ENCODE data around the gene ZPLD1. TPM values are rescaled to one million over a fixed set of nuclear protein-coding genes. Genes with fewer than 3 reads are reported as not detected.

Gene ZPLD1
- total and polyA plus RNA-seq, 2 of the 8 experiments (the other 6 are each of a cell fraction or from before 2014, with no cell fraction given), result not detected

DNA sequence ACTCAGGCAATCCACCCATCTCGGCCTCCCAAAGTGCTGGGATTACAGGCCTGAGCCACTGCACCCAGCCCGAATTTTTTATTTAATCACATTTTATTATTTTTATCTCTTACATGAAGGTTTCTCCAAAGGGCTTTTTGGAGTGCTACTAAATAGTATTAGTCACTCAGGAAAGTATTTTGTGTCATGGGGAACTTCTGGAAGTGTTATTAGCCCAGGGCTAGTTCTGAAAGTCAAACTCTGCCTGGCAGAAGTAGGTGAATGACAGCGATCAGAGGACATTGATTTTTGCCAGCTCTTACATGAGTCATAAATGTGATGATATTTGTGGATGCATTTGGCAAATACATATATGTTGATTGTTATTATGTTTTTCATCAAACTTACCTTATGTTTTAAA is 48.7 kb downstream of the ZPLD1 start:
- H3K27ac ChIP-seq (ENCODE audit: low read depth, low read length), result no peak overlapping the region
- WGBS, 2 experiments (ENCODE audit: extremely low coverage in 1 of 2, insufficient coverage in 1 of 2, insufficient read length in 1 of 2, insufficient replicate concordance in 2 of 2, low coverage in 1 of 2, low lambda C conversion rate in 2 of 2, missing lambda C conversion rate in 1 of 2), result 93% methylated on average over 3 of the region's 3 CpGs; no CpG with 5 or more reads in 1 of the 2 experiments
- H3K23ac ChIP-seq (ENCODE audit: insufficient read length), result no peak overlapping the region
- FAIRE-seq (no peak), DNase-seq (ENCODE audit: low read depth in 1 of 2, low spot score in 2 of 2) (no peak)
- no peaks in the 10 kb centered on the region for H3K27me3 ChIP-seq (replicated peaks in 1 of 4; ENCODE audit: control insufficient read depth in 3 of 4, extremely low read depth in 1 of 4, insufficient read depth in 3 of 4, low read length in 3 of 4)
- H3K4me1 ChIP-seq (replicated peaks in 1 of 4; ENCODE audit: control insufficient read depth in 3 of 4, insufficient read depth in 4 of 4, low read length in 3 of 4), result no peaks in the 10 kb centered on the region
- H4K91ac ChIP-seq (replicated peaks; ENCODE audit: insufficient read length, low read length), result no peak overlapping the region
- ChIA-PET CTCF (ENCODE audit: partially characterized antibody) (interaction anchor here (5.1 kb wide), 1 partner anchor 14 kb away, joined by 32 read pairs; no protein-coding TSS in a partner anchor), POLR2A (ENCODE audit: partially characterized antibody) (no interaction called here)
- H4K8ac ChIP-seq (ENCODE audit: extremely low read depth, insufficient read depth, low read length), result no peak overlapping the region
- no peak for TF ChIP-seq BACH1 (IDR thresholded peaks at IDR 0.05; ENCODE audit: low read length)
- TF ChIP-seq EZH2 (IDR thresholded peaks at IDR 0.05; ENCODE audit: low read depth, low read length, severe bottlenecking), result no peak
- no peak for TF ChIP-seq POLR2AphosphoS5 (IDR thresholded peaks at IDR 0.05; ENCODE audit: low read depth, low read length)
- TF ChIP-seq EGR1 (IDR thresholded peaks at IDR 0.05; ENCODE audit: borderline replicate concordance, low read depth, low read length), result no peak
- TF ChIP-seq HDAC2 (IDR thresholded peaks at IDR 0.05; ENCODE audit: borderline replicate concordance in 1 of 2, low read depth in 2 of 2, low read length in 2 of 2), result no peak
- no peak for TF ChIP-seq CREB1 (IDR thresholded peaks at IDR 0.05)
- TF ChIP-seq CHD1 (IDR thresholded peaks at IDR 0.05; ENCODE audit: low read depth, low read length), result no peak
- no peak for TF ChIP-seq JUN (IDR thresholded peaks at IDR 0.05; ENCODE audit: low read depth, low read length)
- no peak for TF ChIP-seq SUZ12 (IDR thresholded peaks at IDR 0.05; ENCODE audit: low read length)
- H3K4me2 ChIP-seq (ENCODE audit: insufficient read depth in 1 of 2, low read depth in 2 of 2, low read length in 2 of 2), result no peak overlapping the region
- H3K79me2 ChIP-seq (ENCODE audit: control insufficient read depth in 1 of 2, insufficient read depth in 2 of 2, low read length in 2 of 2), result no peaks in the 10 kb centered on the region
- no peaks in the 10 kb centered on the region for H3K36me3 ChIP-seq (ENCODE audit: control insufficient read depth in 2 of 4, insufficient read depth in 4 of 4, low read length in 3 of 4)
- H2BK20ac ChIP-seq (ENCODE audit: low read length), result no peak overlapping the region
- no peak overlapping the region for H3K14ac ChIP-seq (ENCODE audit: insufficient read length)
- no peak overlapping the region for H3K9ac ChIP-seq (replicated peaks in 1 of 4; ENCODE audit: extremely low read depth in 1 of 4, low read depth in 3 of 4, low read length in 3 of 4)
- H2AK5ac ChIP-seq (ENCODE audit: low read depth, low read length), result no peak overlapping the region
- H3K4ac ChIP-seq (replicated peaks; ENCODE audit: insufficient read length, low read depth, low read length), result no peak overlapping the region
- no peak overlapping the region for H3K18ac ChIP-seq (ENCODE audit: extremely low read depth, low read length)
- H3K56ac ChIP-seq (replicated peaks; ENCODE audit: insufficient read length, low read depth, low read length), result no peak overlapping the region
- H4K5ac ChIP-seq (ENCODE audit: insufficient read length, low read depth, low read length), result no peak overlapping the region
- H2BK120ac ChIP-seq (replicated peaks; ENCODE audit: low read depth, low read length), result no peak overlapping the region
- H2BK5ac ChIP-seq (ENCODE audit: low read depth, low read length), result no peak overlapping the region
- H2AFZ ChIP-seq (ENCODE audit: low read length), result no peak overlapping the region
- H3K79me1 ChIP-seq (ENCODE audit: low read depth, low read length), result no peaks in the 10 kb centered on the region
- peaks cover 0 to 3% of the 10 kb centered on the region in 2 experiments; a peak in 2 of 4 replicates for H3K9me3 ChIP-seq (ENCODE audit: insufficient read depth in 2 of 2, low read depth in 1 of 2, low read length in 1 of 2)
- H4K20me1 ChIP-seq (replicated peaks in 1 of 2; ENCODE audit: control insufficient read depth in 1 of 2, insufficient read depth in 2 of 2, low read length in 2 of 2), result no peaks in the 10 kb centered on the region
- H2BK12ac ChIP-seq (ENCODE audit: low read depth, low read length), result no peak overlapping the region
- no peak overlapping the region for H2BK15ac ChIP-seq (ENCODE audit: low read length)
- no peaks in the 10 kb centered on the region for H3K23me2 ChIP-seq (ENCODE audit: low read depth, low read length)
- no peak overlapping the region for H3K4me3 ChIP-seq (ENCODE audit: extremely low read depth in 1 of 4, insufficient read depth in 2 of 4, low read depth in 3 of 4, low read length in 4 of 4)
